PC-3 (cell line): Measurements from ENCODE around the gene CEP70. TPM values are rescaled to one million over a fixed set of nuclear protein-coding genes. Genes with fewer than 3 reads are reported as not detected.

Experiments used
- ATAC-seq: fragments of 200-7000 bp; cut with Tn5 transposase; 2 replicates; pipeline ENCODE4 v1.9.1; 2020; ENCODE audit warnings: mild to moderate bottlenecking, moderate library complexity
- BruUV-seq: library from RNA; stranded (reverse); fragments of 400-500 nt; replicated peaks from 2 replicates; lab custom pipeline; 2021; lab: Mats Ljungman, UMichigan
- CTCF ChIA-PET: fragments of 300-600 bp; sonication (Branson Sonifier 250); formaldehyde crosslinking; loops from one replicate; lab custom pipeline; 2022; ENCODE audit warnings: antibody characterized with exemption; lab: Charles Lee
- POLR2A ChIA-PET: fragments of 300-600 bp; sonication (Branson Sonifier 250); formaldehyde crosslinking; loops from one replicate; lab custom pipeline; 2022; ENCODE audit warnings: antibody characterized with exemption; ENCODE audit not compliant: unreplicated experiment; lab: Charles Lee
- DNase-seq: peaks from one replicate; pipeline ENCODE4 v3.0.0-alpha.2; 2015
- H2AFZ ChIP-seq: fragments of 300-600 bp; sonication (generic); 2 replicates; pipeline ENCODE4 v1.6.0; 2016; ENCODE audit warnings: antibody characterized with exemption, low read length
- H3F3A ChIP-seq: fragments of 300-600 bp; sonication (generic); one replicate; pipeline ENCODE4 v1.6.0; 2017; ENCODE audit warnings: antibody characterized with exemption, low read length, control low read depth, mild to moderate bottlenecking; ENCODE audit not compliant: unreplicated experiment
- H3K27ac ChIP-seq: fragments of 300-600 bp; sonication (generic); 2 replicates; pipeline ENCODE4 v1.5.1; 2016; ENCODE audit warnings: mild to moderate bottlenecking, low read length
- H3K27me3 ChIP-seq: fragments of 300-600 bp; sonication (generic); 2 replicates; pipeline ENCODE4 v1.6.1; 2016; ENCODE audit warnings: low read length, mixed read lengths
- H3K36me3 ChIP-seq: fragments of 300-600 bp; sonication (generic); 2 replicates; pipeline ENCODE4 v1.6.1; 2016; ENCODE audit warnings: low read depth, mixed run types, low read length, mixed read lengths
- H3K4me1 ChIP-seq: fragments of 300-600 bp; sonication (generic); 2 replicates; pipeline ENCODE4 v1.5.1; 2016; ENCODE audit warnings: low read length; ENCODE audit not compliant: insufficient read depth
- H3K4me2 ChIP-seq: fragments of 300-600 bp; sonication (generic); 2 replicates; pipeline ENCODE4 v1.6.0; 2016; ENCODE audit warnings: low read length
- H3K4me3 ChIP-seq: fragments of 300-600 bp; sonication (generic); 2 replicates; pipeline ENCODE4 v1.5.1; 2016; ENCODE audit warnings: mild to moderate bottlenecking, low read length, mixed read lengths
- H3K79me2 ChIP-seq: fragments of 300-600 bp; sonication (generic); 2 replicates; pipeline ENCODE4 v1.6.1; 2017; ENCODE audit warnings: low read length, mixed read lengths
- H3K9ac ChIP-seq: fragments of 300-600 bp; sonication (generic); 2 replicates; pipeline ENCODE4 v1.6.0; 2016; ENCODE audit warnings: mild to moderate bottlenecking, low read length
- H3K9me2 ChIP-seq: fragments of 300-600 bp; sonication (generic); replicated peaks from 2 replicates; pipeline ENCODE4 v1.6.1; 2016; ENCODE audit warnings: mixed run types, low read length, mixed read lengths
- H3K9me3 ChIP-seq: fragments of 300-600 bp; sonication (generic); 2 replicates; pipeline ENCODE4 v1.6.1; 2016; ENCODE audit warnings: low read length, mixed read lengths
- H4K20me1 ChIP-seq: fragments of 300-600 bp; sonication (generic); 2 replicates; pipeline ENCODE4 v1.6.1; 2016; ENCODE audit warnings: low read length, mixed read lengths
- CTCF ChIP-seq: fragments of 300-600 bp; sonication (generic); conservative IDR thresholded peaks from 2 replicates; pipeline ENCODE4 v1.5.1; 2017; ENCODE audit warnings: antibody characterized with exemption, low read depth, mild to moderate bottlenecking, low read length
- EZH2 ChIP-seq: fragments of 300-600 bp; sonication (generic); IDR thresholded peaks from one replicate; pipeline ENCODE4 v1.6.1; 2017; ENCODE audit warnings: antibody characterized with exemption, mild to moderate bottlenecking, low read length; ENCODE audit not compliant: unreplicated experiment
- EZH2phosphoT487 ChIP-seq: fragments of 300-600 bp; sonication (generic); IDR thresholded peaks from 2 replicates; pipeline ENCODE4 v1.6.1; 2018; ENCODE audit warnings: mild to moderate bottlenecking, antibody characterized with exemption, low read length, borderline replicate concordance
- intact Hi-C: fragments of 100-400 bp; cut with micrococcal nuclease; formaldehyde crosslinking; loops from 2 replicates; pipeline ENCODE4 v1.9.0; 2023
- total RNA-seq: library from RNA; depleted of rRNA; stranded (reverse); fragments of >200 nt; gene quantifications from 2 replicates; pipeline ENCODE4 v1.2.3, GENCODE V29; 2014

CEP70 gene
- total RNA-seq, 1 experiment from 2014 or later = 16.7 TPM

- DNase-seq (no peak), ATAC-seq (peak; percentile 54)
- H3K27me3 ChIP-seq = no peaks in the 10 kb centered on the region
- H2AFZ ChIP-seq = no peak overlapping the region
- no peak overlapping the region for H3K4me2 ChIP-seq
- intact Hi-C loops = loop anchor here (5.0 to 10.0 kb wide), 3 partner anchors 131 to 461 kb away; partner anchors contain the start of gene CEP70
- H3K9me3 ChIP-seq = no peaks in the 10 kb centered on the region
- no peaks in the 10 kb centered on the region for H4K20me1 ChIP-seq
- H3K9ac ChIP-seq = no peak overlapping the region
- no peak overlapping the region for H3K27ac ChIP-seq
- ChIA-PET POLR2A (no interaction called here), CTCF (no interaction called here)
- H3F3A ChIP-seq = no peaks in the 10 kb centered on the region
- H3K79me2 ChIP-seq = no peaks in the 10 kb centered on the region
- H3K4me3 ChIP-seq = no peak overlapping the region
- TF ChIP-seq EZH2phosphoT487 (no peak), EZH2 (no peak), CTCF (no peak)
- no peaks in the 10 kb centered on the region for H3K36me3 ChIP-seq
- no TSS peak for BruUV-seq
- no peaks in the 10 kb centered on the region for H3K9me2 ChIP-seq
- H3K4me1 ChIP-seq = no peaks in the 10 kb centered on the region
These were observed 132.8 kb downstream of the CEP70 start for GRCh38 chr3:138461246-138461645.

GRCh38 chr3:138460536-138461205 is 133.4 kb downstream of the CEP70 start:
- Histone ChIP-seq H3K79me2 (no peaks in the 10 kb centered on the region), H3F3A (no peaks in the 10 kb centered on the region), H3K4me1 (no peaks in the 10 kb centered on the region), H2AFZ (no peak overlapping the region), H3K9me3 (no peaks in the 10 kb centered on the region), H3K4me3 (no peak overlapping the region), H3K27ac (no peak overlapping the region), H3K9ac (no peak overlapping the region), H4K20me1 (no peaks in the 10 kb centered on the region), H3K9me2 (no peaks in the 10 kb centered on the region), H3K36me3 (no peaks in the 10 kb centered on the region), H3K27me3 (no peaks in the 10 kb centered on the region), H3K4me2 (no peak overlapping the region)
- ChIA-PET POLR2A (no interaction called here), CTCF (no interaction called here)
- intact Hi-C loops = loop anchor here (5.0 to 10.0 kb wide), 3 partner anchors 132 to 462 kb away; partner anchors contain the start of gene CEP70
- DNase-seq = no peak
- TF ChIP-seq EZH2phosphoT487 = no peak
- TF ChIP-seq CTCF = no peak
- TF ChIP-seq EZH2 = no peak
- ATAC-seq = no peak
- BruUV-seq = no TSS peak
